C4-2B (cell line): ENCODE measurements around the gene GRM7.

Source experiments
- CTCF ChIP-seq: fragments of 450-650 bp; conservative IDR thresholded peaks from 2 replicates; pipeline ENCODE4 v1.5.1; 2017; ENCODE audit warnings: mild to moderate bottlenecking
- ZFX ChIP-seq: fragments of 450-650 bp; IDR thresholded peaks from 2 replicates; pipeline ENCODE4 v1.6.1; 2017

GRCh38 chr3:7574435-7574834, 713.5 kb downstream of the GRM7 start:
- no peak for TF ChIP-seq CTCF
- no peak for TF ChIP-seq ZFX
